HFF-Myc (cell line): ENCODE results near the gene ACTRT2.

Source experiments
- DNase-seq: peaks from one replicate; pipeline ENCODE4 v3.0.0-alpha.2; 2011; ENCODE audit warnings: low read depth; ENCODE audit errors: extremely low read depth
- H3K4me3 ChIP-seq: replicated peaks from 2 replicates; pipeline ENCODE4 v1.5.1; 2011; ENCODE audit warnings: low read depth, mild to moderate bottlenecking, control low read depth, low read length
- CTCF ChIP-seq: IDR thresholded peaks from 2 replicates; pipeline ENCODE4 v1.5.1; 2012; ENCODE audit warnings: mild to moderate bottlenecking, low read depth, low read length, control low read depth; ENCODE audit errors: missing control alignments

Gene ACTRT2

GRCh38 chr1:3056641-3057040, 35.4 kb downstream of the ACTRT2 start:
- TF ChIP-seq CTCF, result no peak
- DNase-seq, result no peak
- H3K4me3 ChIP-seq, result no peak overlapping the region

- no peak overlapping the region for H3K4me3 ChIP-seq
- DNase-seq, result no peak
- no peak for TF ChIP-seq CTCF
Measured at GRCh38 chr1:3058263-3059030, 37.2 kb downstream of the ACTRT2 start.

GRCh38 chr1:3060127-3060526, 38.9 kb downstream of the ACTRT2 start:
- TF ChIP-seq CTCF, result no peak
- no peak overlapping the region for H3K4me3 ChIP-seq
- no peak for DNase-seq

GRCh38 chr1:3060601-3061551, 39.6 kb downstream of the ACTRT2 start:
- no peak for DNase-seq
- no peak overlapping the region for H3K4me3 ChIP-seq
- no peak for TF ChIP-seq CTCF

- no peak for DNase-seq
- TF ChIP-seq CTCF, result no peak
- no peak overlapping the region for H3K4me3 ChIP-seq
Measured at GRCh38 chr1:3061566-3061965, 40.3 kb downstream of the ACTRT2 start.

GRCh38 chr1:3061981-3062615, 40.8 kb downstream of the ACTRT2 start:
- no peak for DNase-seq
- TF ChIP-seq CTCF, result no peak
- no peak overlapping the region for H3K4me3 ChIP-seq
